ENCODE data around the gene PRMT9. TPM values are rescaled to one million over a fixed set of nuclear protein-coding genes. Genes with fewer than 3 reads are reported as not detected.
A peak's percentile ranks its signal among the peaks of the same experiment; 100 is the strongest.

PRMT9 gene
- 4.7 to 10.4 TPM (median 8.3 TPM) in 3 replicates for polyA plus RNA-seq
- polyA plus RNA-seq (2011; ENCODE audit: low read depth) = 15.5 TPM
- 3.4 and 8.9 TPM in 2 replicates for polyA plus RNA-seq (2011; cell fraction: cytosol; rRNA removed)
- 15.4 and 16.5 TPM in 2 replicates for polyA plus RNA-seq (2011; cell fraction: nucleus; rRNA removed)
- polyA plus RNA-seq (2012; ENCODE audit: low replicate concordance) = 4.6 and 5.6 TPM in 2 replicates
- polyA minus RNA-seq = 2.7 to 12.4 TPM (median 7.8 TPM) in 3 replicates
- 4.4 TPM for polyA minus RNA-seq (2011; cell fraction: cytosol; rRNA and poly(A)+ RNA removed)
- 12.6 and 22.8 TPM in 2 replicates for polyA minus RNA-seq (2011; cell fraction: nucleus; rRNA and poly(A)+ RNA removed)

DNA sequence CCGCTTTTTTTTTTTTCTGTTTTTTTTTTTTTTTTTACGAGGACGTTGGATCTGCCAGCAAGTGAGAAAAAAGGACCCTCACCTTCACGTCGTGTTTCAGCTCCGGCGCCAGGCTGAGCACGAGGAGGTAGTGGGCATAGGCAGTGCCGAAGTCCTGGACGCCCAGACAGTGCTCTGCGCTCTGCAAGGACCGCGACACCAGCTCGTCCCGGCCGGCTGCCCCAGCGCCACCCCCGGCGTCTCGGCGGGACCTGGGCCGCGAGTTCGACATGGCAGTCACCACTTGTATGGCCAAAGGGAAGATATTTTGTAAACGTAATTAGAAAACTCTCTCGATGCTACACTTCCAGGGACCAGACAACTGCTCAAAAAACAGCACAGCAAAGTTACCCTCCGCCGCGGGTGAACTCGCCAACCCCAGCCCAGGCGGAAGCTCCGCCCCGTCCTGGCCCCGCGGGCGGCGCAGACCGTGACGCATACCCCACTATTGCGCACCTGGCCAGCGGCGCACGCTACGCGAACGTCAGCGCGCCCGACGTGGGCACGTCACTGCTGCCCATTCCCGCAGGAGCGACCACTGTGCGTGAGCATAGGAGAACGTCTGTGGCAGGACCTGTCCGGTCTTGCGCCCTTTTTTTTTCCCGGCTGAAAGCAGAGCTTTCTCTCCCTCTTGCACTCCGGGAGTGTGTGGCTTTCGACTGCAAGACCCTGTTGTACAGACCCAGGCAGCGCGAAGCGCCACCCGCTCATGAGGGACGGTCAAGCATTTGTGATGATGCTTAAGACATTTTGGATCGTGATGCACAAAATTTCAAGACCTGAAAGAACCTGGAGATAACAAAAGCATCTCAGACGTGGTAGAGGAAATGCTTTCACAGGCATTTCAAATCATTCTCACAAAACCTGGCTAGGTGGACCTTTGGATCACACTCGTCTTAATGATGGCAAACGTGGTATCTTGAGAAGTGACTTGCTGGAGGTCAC lies at the start of gene PRMT9:
PRMT9 (minus strand) TSS at position 447 of the 984 bp plus-strand sequence; CDS start at position 271, 176 bp downstream.
- Histone ChIP-seq H3K9me3 (ENCODE audit: control insufficient read depth, low read depth, low read length) (no peaks in the 10 kb centered on the region), H3K79me2 (ENCODE audit: control insufficient read depth, insufficient read depth, low read length) (peaks cover 20% of the 10 kb centered on the region), H3K4me1 (ENCODE audit: control insufficient read depth, extremely low read depth, insufficient read depth, low read length) (peaks cover 13% of the 10 kb centered on the region), H3K27me3 (ENCODE audit: control insufficient read depth, extremely low read depth, insufficient read depth, low read length) (no peaks in the 10 kb centered on the region), H4K20me1 (ENCODE audit: control insufficient read depth, extremely low read depth, insufficient read depth, low read length) (no peaks in the 10 kb centered on the region), H3K36me3 (ENCODE audit: control insufficient read depth in 2 of 2, extremely low read depth in 1 of 2, insufficient read depth in 2 of 2, low read length in 2 of 2) (no peaks in the 10 kb centered on the region), H3K4me3 (ENCODE audit: control insufficient read depth in 2 of 3, extremely low read depth in 1 of 3, insufficient read depth in 2 of 3, low read depth in 1 of 3, low read length in 3 of 3) (peak within 1 kb of the TSS; percentile 85 to 98 (median 91)), H2AFZ (ENCODE audit: control insufficient read depth, low read length) (peak within 1 kb of the TSS; percentile 99), H3K9ac (ENCODE audit: control insufficient read depth, extremely low read depth, insufficient read depth, low read length) (peak within 1 kb of the TSS; percentile 97), H3K4me2 (ENCODE audit: control insufficient read depth, extremely low read depth, insufficient read depth, low read depth, low read length) (peak within 1 kb of the TSS; percentile 100), H3K27ac (ENCODE audit: control insufficient read depth, insufficient read depth, low read length) (peak within 1 kb of the TSS; percentile 95), H3K9me1 (ENCODE audit: control insufficient read depth, extremely low read depth, insufficient read depth, low read length) (no peaks in the 10 kb centered on the region)
- dilution Hi-C loops (cut with MboI; ENCODE audit: extremely low pct_ligation_motif_present, low sequenced_read_pairs) = no loop called here
- FAIRE-seq (peak; percentile 69), DNase-seq (ENCODE audit: low read depth, low spot score) (peak; percentile 23)
- TF ChIP-seq EZH2 (IDR thresholded peaks at IDR 0.05; ENCODE audit: low read length) = no peak
- TF ChIP-seq, protein P1, sequence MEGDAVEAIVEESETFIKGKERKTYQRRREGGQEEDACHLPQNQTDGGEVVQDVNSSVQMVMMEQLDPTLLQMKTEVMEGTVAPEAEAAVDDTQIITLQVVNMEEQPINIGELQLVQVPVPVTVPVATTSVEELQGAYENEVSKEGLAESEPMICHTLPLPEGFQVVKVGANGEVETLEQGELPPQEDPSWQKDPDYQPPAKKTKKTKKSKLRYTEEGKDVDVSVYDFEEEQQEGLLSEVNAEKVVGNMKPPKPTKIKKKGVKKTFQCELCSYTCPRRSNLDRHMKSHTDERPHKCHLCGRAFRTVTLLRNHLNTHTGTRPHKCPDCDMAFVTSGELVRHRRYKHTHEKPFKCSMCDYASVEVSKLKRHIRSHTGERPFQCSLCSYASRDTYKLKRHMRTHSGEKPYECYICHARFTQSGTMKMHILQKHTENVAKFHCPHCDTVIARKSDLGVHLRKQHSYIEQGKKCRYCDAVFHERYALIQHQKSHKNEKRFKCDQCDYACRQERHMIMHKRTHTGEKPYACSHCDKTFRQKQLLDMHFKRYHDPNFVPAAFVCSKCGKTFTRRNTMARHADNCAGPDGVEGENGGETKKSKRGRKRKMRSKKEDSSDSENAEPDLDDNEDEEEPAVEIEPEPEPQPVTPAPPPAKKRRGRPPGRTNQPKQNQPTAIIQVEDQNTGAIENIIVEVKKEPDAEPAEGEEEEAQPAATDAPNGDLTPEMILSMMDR (optimal IDR thresholded peaks at IDR 0.05 in 1 of 3, IDR thresholded peaks at IDR 0.05 in 1 of 3, conservative IDR thresholded peaks at IDR 0.05 in 1 of 3; ENCODE audit: extremely low read depth in 1 of 3, insufficient read depth in 2 of 3, low read length in 3 of 3) = peak in 1 of 3 experiments; percentile 4

DNA sequence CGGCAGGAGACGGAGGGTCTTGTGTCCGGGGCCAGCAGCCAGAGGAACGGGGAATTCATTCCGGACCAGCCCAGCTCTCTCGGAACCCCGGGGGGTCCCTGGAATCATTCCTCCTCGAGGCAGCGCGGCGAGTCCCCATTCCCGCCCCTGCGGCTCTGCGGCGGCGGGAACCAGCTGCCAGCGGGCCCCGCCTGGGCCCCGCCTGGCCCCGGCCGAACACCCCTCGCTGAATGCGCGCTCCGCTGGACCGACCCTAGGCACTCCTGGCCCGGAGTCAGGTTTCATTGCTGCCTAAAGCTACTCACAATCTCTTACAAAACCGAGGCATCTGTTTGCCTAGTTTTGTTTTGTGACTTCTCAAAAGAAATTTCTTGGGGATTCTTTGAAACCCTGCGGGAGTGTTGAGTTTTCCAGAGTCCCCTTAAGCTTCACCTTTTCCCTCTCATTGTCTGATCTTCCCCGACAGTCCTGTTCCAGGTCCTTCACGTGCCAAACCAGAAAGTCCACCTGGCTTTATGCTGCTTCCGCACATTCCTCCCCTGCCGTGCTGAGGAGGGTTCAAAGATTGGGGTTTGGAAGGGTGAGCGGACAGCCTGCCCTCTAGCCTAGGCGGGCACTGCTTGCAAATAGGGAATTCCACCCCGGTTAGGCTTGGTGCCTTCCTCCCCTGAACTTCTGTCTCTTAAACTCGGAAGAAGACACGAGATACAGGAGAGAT lies 48.7 kb upstream of the PRMT9 start:
- dilution Hi-C loops (cut with MboI; ENCODE audit: extremely low pct_ligation_motif_present, low sequenced_read_pairs) = no loop called here
- no peaks in the 10 kb centered on the region for H3K27me3 ChIP-seq (ENCODE audit: control insufficient read depth, extremely low read depth, insufficient read depth, low read length)
- no peaks in the 10 kb centered on the region for H3K9me3 ChIP-seq (ENCODE audit: control insufficient read depth, low read depth, low read length)
- peak overlapping the region; percentile 48 for H3K27ac ChIP-seq (ENCODE audit: control insufficient read depth, insufficient read depth, low read length)
- H4K20me1 ChIP-seq (ENCODE audit: control insufficient read depth, extremely low read depth, insufficient read depth, low read length) = no peaks in the 10 kb centered on the region
- peaks cover 40% of the 10 kb centered on the region for H3K4me1 ChIP-seq (ENCODE audit: control insufficient read depth, extremely low read depth, insufficient read depth, low read length)
- peak overlapping the region; percentile 89 for H3K4me2 ChIP-seq (ENCODE audit: control insufficient read depth, extremely low read depth, insufficient read depth, low read depth, low read length)
- no peaks in the 10 kb centered on the region for H3K36me3 ChIP-seq (ENCODE audit: control insufficient read depth in 2 of 2, extremely low read depth in 1 of 2, insufficient read depth in 2 of 2, low read length in 2 of 2)
- peaks cover 54% of the 10 kb centered on the region for H3K79me2 ChIP-seq (ENCODE audit: control insufficient read depth, insufficient read depth, low read length)
- no peak for DNase-seq (ENCODE audit: low read depth, low spot score)
- TF ChIP-seq, protein P1 (optimal IDR thresholded peaks at IDR 0.05 in 1 of 3, IDR thresholded peaks at IDR 0.05 in 1 of 3, conservative IDR thresholded peaks at IDR 0.05 in 1 of 3; ENCODE audit: extremely low read depth in 1 of 3, insufficient read depth in 2 of 3, low read length in 3 of 3) = peak in 1 of 3 experiments; percentile 23
- no peak for TF ChIP-seq EZH2 (IDR thresholded peaks at IDR 0.05; ENCODE audit: low read length)
- H3K9me1 ChIP-seq (ENCODE audit: control insufficient read depth, extremely low read depth, insufficient read depth, low read length) = no peaks in the 10 kb centered on the region
- peak overlapping the region; percentile 87 for H3K9ac ChIP-seq (ENCODE audit: control insufficient read depth, extremely low read depth, insufficient read depth, low read length)
- no peak for FAIRE-seq
- H3K4me3 ChIP-seq (ENCODE audit: control insufficient read depth in 2 of 3, extremely low read depth in 1 of 3, insufficient read depth in 2 of 3, low read depth in 1 of 3, low read length in 3 of 3) = peak overlapping the region; percentile 63 to 94 (median 77)
- peak overlapping the region; percentile 87 for H2AFZ ChIP-seq (ENCODE audit: control insufficient read depth, low read length)

Data from keratinocyte (primary cell).